HUES48 (cell line): ENCODE data around the gene TSHZ2.
"Not testable (repeated sequence)": the region's sequence is repeated elsewhere in the genome, so short reads cannot be mapped to it uniquely, and the experiment has no call there.

Source experiments
- H3K27ac ChIP-seq: one replicate; pipeline ENCODE4 v1.7.0; 2013; ENCODE audit warnings: low read depth, low read length, inconsistent platforms
- H3K27me3 ChIP-seq: 2 replicates; pipeline ENCODE4 v1.6.1; 2013; ENCODE audit warnings: mild to moderate bottlenecking, low read length; ENCODE audit not compliant: control insufficient read depth, insufficient read depth
- H3K36me3 ChIP-seq: 2 replicates; pipeline ENCODE4 v1.6.1; 2013; ENCODE audit warnings: low read length; ENCODE audit not compliant: control insufficient read depth, insufficient read depth
- H3K4me1 ChIP-seq: 2 replicates; pipeline ENCODE4 v1.6.1; 2013; ENCODE audit warnings: mild to moderate bottlenecking, low read length; ENCODE audit not compliant: control insufficient read depth, insufficient read depth
- H3K4me3 ChIP-seq: 2 replicates; pipeline ENCODE4 v1.5.1; 2013; ENCODE audit warnings: mild to moderate bottlenecking, low read depth, low read length
- H3K9ac ChIP-seq: 2 replicates; pipeline ENCODE4 v1.6.1; 2013; ENCODE audit warnings: mild to moderate bottlenecking, low read depth, low read length, moderate library complexity
- H3K9me3 ChIP-seq: 2 replicates; pipeline ENCODE4 v1.6.1; 2013; ENCODE audit warnings: low read length; ENCODE audit not compliant: control insufficient read depth, insufficient read depth

Gene TSHZ2

DNA sequence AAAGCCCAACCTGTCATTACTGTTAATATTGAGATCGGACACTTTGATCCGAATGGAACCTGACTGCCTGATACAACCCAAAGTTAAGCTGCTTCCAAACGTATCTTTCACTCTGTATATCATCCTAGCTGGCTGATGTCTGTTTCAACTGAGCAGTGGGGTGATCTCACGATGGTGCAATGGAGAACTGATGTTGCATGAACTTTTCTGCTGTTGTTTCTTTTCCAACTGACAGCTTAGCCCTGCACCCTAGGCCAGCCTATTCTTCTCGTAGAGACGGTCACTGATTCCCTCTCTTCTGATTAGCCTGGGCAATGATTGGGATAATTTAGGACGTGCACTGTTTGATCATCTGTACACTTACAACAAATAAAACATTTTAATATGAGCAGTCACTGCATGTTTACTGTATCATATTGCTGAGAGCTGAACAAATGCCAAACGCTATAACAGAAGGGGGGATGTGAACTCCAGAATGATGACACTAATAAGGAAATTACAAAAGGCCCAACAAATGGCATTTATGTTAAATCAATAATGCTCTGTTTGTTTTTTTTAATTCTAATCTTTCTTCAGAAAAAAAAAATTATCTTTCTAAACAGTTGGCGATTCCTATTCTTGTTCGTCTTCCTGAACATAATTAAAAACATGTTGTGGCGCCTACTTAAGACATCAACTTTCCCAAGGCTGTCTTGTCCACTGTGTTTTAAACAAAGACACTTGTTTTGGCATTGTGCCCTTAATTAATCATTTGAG lies 436.7 kb downstream of the TSHZ2 start:
- H3K4me1 ChIP-seq, result peaks cover 9% of the 10 kb centered on the region
- H3K27me3 ChIP-seq, result no peaks in the 10 kb centered on the region
- H3K36me3 ChIP-seq, result no peaks in the 10 kb centered on the region
- H3K27ac ChIP-seq, result no peak overlapping the region
- no peak overlapping the region for H3K9ac ChIP-seq
- no peaks in the 10 kb centered on the region for H3K9me3 ChIP-seq
- H3K4me3 ChIP-seq, result no peak overlapping the region

DNA sequence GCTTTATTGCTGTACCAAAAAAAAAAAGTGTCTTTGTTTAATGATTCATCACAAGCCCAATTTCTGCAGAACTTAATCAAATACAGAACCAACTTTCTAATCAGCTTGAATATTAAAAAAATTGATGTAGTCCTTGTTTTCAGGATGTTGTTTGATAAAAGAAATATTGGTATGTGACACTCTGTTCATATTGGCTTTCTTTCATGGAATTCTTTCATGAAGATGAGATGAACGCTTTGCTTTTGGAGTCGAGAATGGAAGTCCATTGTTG lies 437.2 kb downstream of the TSHZ2 start:
- Histone ChIP-seq H3K36me3 (no peaks in the 10 kb centered on the region), H3K4me3 (no peak overlapping the region), H3K27me3 (no peaks in the 10 kb centered on the region), H3K9me3 (no peaks in the 10 kb centered on the region), H3K9ac (no peak overlapping the region), H3K4me1 (peaks cover 9% of the 10 kb centered on the region), H3K27ac (no peak overlapping the region)

DNA sequence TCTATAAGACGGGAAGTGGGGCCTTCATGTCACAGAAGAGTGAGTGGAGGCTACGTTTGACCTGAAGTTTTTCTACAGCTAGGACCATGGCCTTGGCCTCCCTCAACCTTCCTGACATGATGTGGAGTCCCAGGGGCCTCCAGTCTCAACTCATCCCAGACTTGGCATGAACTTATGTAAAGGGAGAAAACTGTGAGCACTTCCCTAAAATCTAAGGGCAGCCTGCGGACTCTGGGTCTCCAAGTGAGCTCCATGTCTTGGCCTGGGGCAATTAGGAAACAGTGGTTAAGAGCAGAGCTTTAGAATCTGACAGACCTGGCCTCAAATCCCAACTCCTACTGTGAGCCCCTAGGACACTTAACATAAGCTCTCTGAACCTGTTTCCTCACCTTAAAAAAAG lies 439.0 kb downstream of the TSHZ2 start:
- Histone ChIP-seq H3K27ac (no peak overlapping the region), H3K27me3 (no peaks in the 10 kb centered on the region)

DNA sequence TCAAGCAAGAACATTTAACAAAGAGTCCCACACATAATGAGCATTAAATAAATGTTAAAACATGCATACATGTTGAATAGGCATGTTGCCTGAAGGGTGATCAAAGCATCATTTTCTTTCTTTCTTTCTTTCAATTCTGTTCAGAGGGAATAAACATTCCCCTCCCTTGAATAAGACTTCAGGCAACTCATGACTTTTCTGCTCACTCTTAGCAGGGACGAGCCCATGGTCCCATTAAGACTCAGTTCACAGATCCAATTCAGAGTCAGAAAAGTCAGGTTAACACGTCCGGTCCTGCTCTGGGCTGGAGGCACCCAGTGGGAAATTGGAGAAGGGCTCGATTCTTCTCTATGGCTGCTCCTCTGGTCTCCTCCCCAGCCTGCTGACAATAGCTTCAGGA lies 439.7 kb downstream of the TSHZ2 start:
- H3K4me3 ChIP-seq, result no peak overlapping the region
- peaks cover 9% of the 10 kb centered on the region for H3K4me1 ChIP-seq
- no peak overlapping the region for H3K9ac ChIP-seq
- H3K27me3 ChIP-seq, result no peaks in the 10 kb centered on the region
- no peak overlapping the region for H3K27ac ChIP-seq
- no peaks in the 10 kb centered on the region for H3K9me3 ChIP-seq
- H3K36me3 ChIP-seq, result no peaks in the 10 kb centered on the region

More for the DNA sequence above, 439.0 kb downstream of the TSHZ2 start:
- Histone ChIP-seq H3K4me3 (no peak overlapping the region), H3K9ac (no peak overlapping the region), H3K36me3 (no peaks in the 10 kb centered on the region), H3K4me1 (peaks cover 9% of the 10 kb centered on the region), H3K9me3 (no peaks in the 10 kb centered on the region)

DNA sequence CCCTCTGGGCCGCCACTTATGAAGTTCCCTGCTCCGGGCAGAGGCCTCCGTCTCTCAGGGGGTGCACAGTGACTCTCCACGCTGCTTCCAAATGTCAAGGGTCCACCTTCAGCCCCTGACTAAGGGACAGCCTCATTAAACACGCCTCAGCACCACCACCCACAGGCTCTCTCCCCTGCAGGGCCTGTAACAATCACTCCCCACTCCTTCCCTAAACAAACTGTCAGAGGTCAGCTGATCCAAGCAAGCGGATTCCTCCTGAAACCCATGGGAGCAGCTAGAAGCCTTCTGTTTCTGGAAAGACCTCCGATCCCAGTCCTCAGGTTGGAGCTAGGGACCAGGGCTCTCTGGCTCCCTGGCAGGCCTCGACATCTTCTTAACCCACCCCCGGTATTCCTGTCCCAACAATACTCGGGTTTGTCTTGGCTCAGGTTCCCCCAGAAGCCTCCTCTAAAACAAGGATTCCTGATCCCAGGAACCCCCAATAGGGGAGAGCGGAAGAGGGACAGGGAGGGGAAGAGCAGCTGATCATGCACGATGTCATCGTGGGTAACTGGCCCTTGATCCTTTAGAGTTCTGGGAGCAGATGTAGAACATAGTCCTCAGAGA lies 440.5 kb downstream of the TSHZ2 start:
- no peak overlapping the region for H3K9ac ChIP-seq
- no peaks in the 10 kb centered on the region for H3K36me3 ChIP-seq
- no peaks in the 10 kb centered on the region for H3K27me3 ChIP-seq
- peaks cover 9% of the 10 kb centered on the region for H3K4me1 ChIP-seq
- no peaks in the 10 kb centered on the region for H3K9me3 ChIP-seq
- H3K4me3 ChIP-seq, result peak overlapping the region; percentile 33; the same call in 1 of the 2 replicates
- no peak overlapping the region for H3K27ac ChIP-seq

DNA sequence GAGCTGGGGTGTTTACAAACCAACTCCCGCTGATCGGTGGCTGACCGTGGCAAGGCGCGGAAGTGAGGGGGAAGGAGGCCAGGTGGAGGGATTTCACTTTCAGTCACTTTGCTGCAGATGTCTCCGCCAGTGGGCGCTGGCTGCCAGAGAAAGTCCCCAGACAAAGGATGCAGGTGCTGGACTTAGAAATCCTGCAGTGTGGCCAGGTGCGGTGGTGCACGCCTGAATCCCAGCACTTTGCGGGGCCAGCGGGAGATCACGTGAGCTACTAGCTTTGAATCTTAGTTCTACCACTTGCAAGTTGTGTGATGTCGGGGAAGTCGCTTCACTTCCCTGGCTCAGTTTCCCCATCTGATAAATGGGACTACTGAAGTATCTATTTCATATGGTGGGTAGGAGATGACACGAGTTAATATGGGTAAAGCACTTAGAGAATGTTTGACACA lies 441.1 kb downstream of the TSHZ2 start:
- Histone ChIP-seq H3K27me3 (no peaks in the 10 kb centered on the region), H3K9ac (no peak overlapping the region), H3K36me3 (no peaks in the 10 kb centered on the region), H3K9me3 (no peaks in the 10 kb centered on the region), H3K4me3 (peak overlapping the region; percentile 33; the same call in 1 of the 2 replicates), H3K27ac (no peak overlapping the region), H3K4me1 (peaks cover 9% of the 10 kb centered on the region)

DNA sequence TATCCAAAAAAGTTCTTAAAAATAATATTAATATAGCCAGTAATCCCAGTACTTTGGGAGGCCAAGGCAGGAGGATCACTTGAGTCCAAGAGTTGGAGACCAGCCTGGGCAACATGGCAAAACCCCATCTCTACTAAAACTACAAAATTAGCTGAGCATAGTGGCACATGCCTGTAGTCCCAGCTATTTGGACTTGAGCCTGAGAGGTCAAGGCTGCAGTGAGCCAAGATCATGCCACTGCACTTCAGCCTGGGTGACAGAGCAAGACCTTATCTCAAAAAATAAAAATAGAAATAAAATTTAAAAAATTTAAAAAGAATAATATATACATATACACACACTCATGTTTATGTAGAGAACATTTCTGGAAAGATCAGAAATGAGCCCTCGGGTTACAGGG lies 441.7 kb downstream of the TSHZ2 start:
- not testable (repeated sequence) for H3K27me3 ChIP-seq, H3K4me3 ChIP-seq, H3K9me3 ChIP-seq, H3K27ac ChIP-seq, H3K4me1 ChIP-seq, H3K9ac ChIP-seq, H3K36me3 ChIP-seq

DNA sequence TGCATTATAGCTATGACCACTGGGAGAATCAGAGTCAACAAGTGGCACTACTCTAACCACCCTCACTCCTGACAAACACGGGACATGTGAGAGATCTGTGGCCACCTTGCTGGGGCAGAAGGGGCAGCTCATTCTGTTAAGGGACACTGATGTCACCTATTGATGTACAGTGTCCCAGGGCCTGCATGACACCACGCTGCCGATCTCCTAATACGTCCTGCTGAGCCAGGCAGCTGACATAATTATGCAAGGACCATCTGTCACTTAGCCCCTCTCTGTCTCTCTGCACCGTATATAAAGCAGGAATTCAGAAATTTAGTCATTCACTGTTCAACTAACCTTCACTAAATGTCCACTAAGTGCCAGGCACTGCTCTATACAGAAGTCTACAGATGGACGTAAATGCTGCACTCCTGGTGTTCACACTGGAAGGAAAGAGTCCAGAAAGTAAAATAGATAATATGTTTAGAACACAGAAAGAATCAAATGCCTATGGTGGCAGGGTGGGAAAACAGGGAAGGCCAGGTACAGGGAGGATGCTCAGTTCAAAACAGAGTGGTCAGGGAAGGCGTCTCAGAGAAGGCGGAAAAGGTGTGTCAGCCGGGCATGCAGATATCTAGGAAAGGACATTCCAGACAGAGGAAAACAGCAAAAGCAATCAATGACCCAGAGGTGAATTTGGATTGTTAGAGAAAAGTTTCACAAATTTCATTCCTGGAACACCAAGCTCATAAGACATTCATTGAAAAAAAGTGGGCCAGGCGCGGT lies 447.7 kb downstream of the TSHZ2 start:
- Histone ChIP-seq H3K27ac (no peak overlapping the region), H3K4me3 (no peak overlapping the region), H3K27me3 (no peaks in the 10 kb centered on the region), H3K9ac (no peak overlapping the region), H3K4me1 (no peaks in the 10 kb centered on the region), H3K36me3 (no peaks in the 10 kb centered on the region), H3K9me3 (no peaks in the 10 kb centered on the region)

DNA sequence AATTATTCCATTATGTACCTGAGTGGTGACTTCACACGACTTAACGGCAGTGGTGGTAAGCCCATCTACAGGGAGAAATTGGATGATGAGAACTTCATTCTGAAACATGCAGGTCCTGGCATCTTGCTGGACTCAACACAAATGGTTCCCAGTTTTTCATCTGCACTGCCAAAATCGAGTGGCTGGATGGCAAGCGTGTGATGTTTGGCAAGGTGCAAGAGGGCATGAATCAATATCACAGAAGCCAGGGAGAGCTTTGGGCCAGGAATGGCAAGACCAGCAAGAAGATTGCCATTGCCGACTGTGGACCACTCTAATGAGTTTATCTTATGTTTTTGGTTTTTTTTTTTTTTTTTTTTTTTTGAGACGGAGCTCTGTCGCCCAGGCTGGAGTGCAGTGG lies 449.2 kb downstream of the TSHZ2 start:
- no peaks in the 10 kb centered on the region for H3K4me1 ChIP-seq
- H3K9ac ChIP-seq, result no peak overlapping the region
- no peak overlapping the region for H3K4me3 ChIP-seq
- no peak overlapping the region for H3K27ac ChIP-seq
- H3K36me3 ChIP-seq, result no peaks in the 10 kb centered on the region
- H3K27me3 ChIP-seq, result no peaks in the 10 kb centered on the region
- H3K9me3 ChIP-seq, result no peaks in the 10 kb centered on the region

DNA sequence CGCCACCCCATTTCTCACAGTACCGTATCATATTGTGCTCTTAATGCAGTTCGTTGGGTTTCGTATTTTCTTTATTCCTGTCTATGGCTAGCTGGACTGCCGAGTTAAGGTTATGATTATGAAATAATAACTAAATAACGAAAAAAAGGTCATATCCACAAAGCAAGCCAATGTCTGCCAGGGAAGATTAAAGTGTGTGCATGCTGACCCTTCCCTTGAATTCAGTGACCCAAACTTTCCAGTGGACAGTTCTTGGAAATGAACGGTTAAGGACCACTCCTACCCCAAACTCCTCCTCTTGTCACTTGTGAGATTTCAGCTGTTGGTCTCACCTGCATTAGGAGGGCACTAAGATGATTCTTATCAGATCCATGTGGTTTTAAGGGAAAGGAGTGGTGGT lies 449.9 kb downstream of the TSHZ2 start:
- Histone ChIP-seq H3K4me3 (no peak overlapping the region), H3K36me3 (no peaks in the 10 kb centered on the region), H3K9ac (no peak overlapping the region), H3K4me1 (no peaks in the 10 kb centered on the region), H3K27ac (no peak overlapping the region), H3K27me3 (no peaks in the 10 kb centered on the region), H3K9me3 (no peaks in the 10 kb centered on the region)

DNA sequence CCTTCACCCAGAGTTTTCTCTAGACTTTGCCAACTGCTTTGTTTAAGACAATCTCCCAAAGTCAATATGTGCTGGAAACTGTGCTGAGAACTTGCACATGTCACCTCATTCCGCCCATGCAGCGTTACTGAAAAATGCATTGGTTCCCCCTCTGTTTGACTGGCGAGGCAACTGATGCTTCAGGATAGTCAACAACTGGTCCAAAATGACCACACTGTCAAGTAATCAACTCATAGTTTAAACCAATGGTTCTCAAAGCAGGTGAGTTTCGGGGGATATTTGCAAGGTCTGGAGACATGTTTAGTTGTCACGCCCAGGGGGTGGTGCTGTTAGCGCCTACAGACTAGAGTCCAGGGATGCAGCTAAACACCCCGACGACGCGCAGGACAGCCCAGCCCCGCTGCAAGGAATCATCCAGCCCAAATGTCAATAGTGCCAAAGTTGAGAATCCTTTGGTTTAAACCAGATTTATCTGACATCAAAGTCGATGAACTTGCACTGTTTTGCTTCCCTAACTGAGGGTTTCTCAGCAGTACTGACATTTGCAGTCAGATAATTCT lies 451.5 kb downstream of the TSHZ2 start:
- Histone ChIP-seq H3K4me3 (no peak overlapping the region), H3K36me3 (no peaks in the 10 kb centered on the region), H3K27me3 (no peaks in the 10 kb centered on the region), H3K27ac (no peak overlapping the region), H3K4me1 (no peaks in the 10 kb centered on the region), H3K9me3 (no peaks in the 10 kb centered on the region), H3K9ac (no peak overlapping the region)
